Endodermal cell (in vitro differentiated cells): ENCODE data around the gene CBFA2T2. TPM values are rescaled to one million over a fixed set of nuclear protein-coding genes. Genes with fewer than 3 reads are reported as not detected.

Source experiments
- DNase-seq: peaks from one replicate; pipeline ENCODE4 v3.0.0-alpha.2; 2017
- H3K27ac ChIP-seq: 2 replicates; pipeline ENCODE4 v1.5.1; 2013; ENCODE audit warnings: mild to moderate bottlenecking, low read depth, low read length, moderate library complexity
- H3K27me3 ChIP-seq: 2 replicates; pipeline ENCODE4 v1.6.1; 2013; ENCODE audit warnings: mild to moderate bottlenecking, low read length, moderate library complexity; ENCODE audit not compliant: insufficient read depth, control insufficient read depth, poor library complexity, severe bottlenecking
- H3K36me3 ChIP-seq: 2 replicates; pipeline ENCODE4 v1.7.0; 2013; ENCODE audit warnings: mild to moderate bottlenecking, low read length, moderate library complexity; ENCODE audit not compliant: control insufficient read depth, insufficient read depth
- H3K4me1 ChIP-seq: one replicate; pipeline ENCODE4 v1.7.0; 2013; ENCODE audit warnings: low read length; ENCODE audit not compliant: control insufficient read depth, insufficient read depth
- H3K4me3 ChIP-seq: 2 replicates; pipeline ENCODE4 v1.5.1; 2013; ENCODE audit warnings: mild to moderate bottlenecking, low read length, moderate library complexity
- H3K9ac ChIP-seq: 2 replicates; pipeline ENCODE4 v1.6.1; 2013; ENCODE audit warnings: mild to moderate bottlenecking, low read length, moderate library complexity; ENCODE audit not compliant: poor library complexity, severe bottlenecking; ENCODE audit errors: extremely low read depth
- H3K9me3 ChIP-seq: 2 replicates; pipeline ENCODE4 v1.6.1; 2013; ENCODE audit warnings: mild to moderate bottlenecking, low read length, moderate library complexity; ENCODE audit not compliant: control insufficient read depth
- H3K27ac Mint-ChIP-seq: 2 replicates; pipeline ENCODE4 v1.8.0; 2020; ENCODE audit warnings: mixed read lengths
- H3K27me3 Mint-ChIP-seq: 2 replicates; pipeline ENCODE4 v1.8.0; 2021; ENCODE audit warnings: mild to moderate bottlenecking, mixed read lengths; ENCODE audit not compliant: insufficient read depth
- H3K36me3 Mint-ChIP-seq: 2 replicates; pipeline ENCODE4 v1.8.0; 2020; ENCODE audit warnings: low read depth, mixed read lengths
- H3K4me1 Mint-ChIP-seq: 2 replicates; pipeline ENCODE4 v1.8.0; 2020; ENCODE audit warnings: mixed read lengths
- H3K4me3 Mint-ChIP-seq: 2 replicates; pipeline ENCODE4 v1.8.0; 2020; ENCODE audit warnings: mild to moderate bottlenecking, moderate library complexity, mixed read lengths
- H3K9me3 Mint-ChIP-seq: 2 replicates; pipeline ENCODE4 v1.8.0; 2020; ENCODE audit warnings: mild to moderate bottlenecking, mixed read lengths
- WGBS, 2 experiments: methylation state at CpG; one replicate each; pipeline versions ENCODE4 v1.1.5 to v1.1.7; 2013; ENCODE audit warnings: missing lambda C conversion rate in 2 of 2, mixed read lengths in 1 of 2; ENCODE audit not compliant: insufficient coverage in 1 of 2, insufficient read length in 1 of 2; 5-methylcytosine and 5-hydroxymethylcytosine counted together
- total RNA-seq, 2 donors: library from RNA; stranded (reverse); fragmentation: NEBNext Ultra II Directional in 1 of 2; extraction: Animal tissue kit (Norgen Biotek cat#: 25700) in 1 of 2; gene quantifications; 2 replicates in 1 of 2; 3 replicates in 1 of 2; pipeline ENCODE4 v1.2.1, GENCODE V29; 2021
- TF ChIP-seq, protein P1 (sequence below): fragments of 200-600 bp; sonication (generic); conservative IDR thresholded peaks from 2 replicates; pipeline ENCODE4 v1.5.0; 2021; ENCODE audit warnings: antibody characterized with exemption, mild to moderate bottlenecking

CBFA2T2 gene
- total RNA-seq, 2 donors from 2014 or later = 26.8 to 32.7 TPM

GRCh38 chr20:33611106-33611505, 121.2 kb downstream of the CBFA2T2 start:
- Histone ChIP-seq H3K9ac (no peak overlapping the region), H3K27me3 (no peaks in the 10 kb centered on the region), H3K9me3 (no peaks in the 10 kb centered on the region), H3K4me1 (no peaks in the 10 kb centered on the region), H3K4me3 (no peak overlapping the region), H3K27ac (no peak overlapping the region), H3K36me3 (peaks cover 62% of the 10 kb centered on the region)
- no peak for DNase-seq
- no peak overlapping the region for H3K4me3 Mint-ChIP-seq
- WGBS, 2 experiments = 91 to 100% methylated on average over 3 to 5 of the region's 5 CpGs
- H3K27me3 Mint-ChIP-seq = no peaks in the 10 kb centered on the region
- H3K36me3 Mint-ChIP-seq = peaks cover 56% of the 10 kb centered on the region
- H3K4me1 Mint-ChIP-seq = no peaks in the 10 kb centered on the region
- H3K9me3 Mint-ChIP-seq = no peaks in the 10 kb centered on the region
- no peak overlapping the region for H3K27ac Mint-ChIP-seq
- TF ChIP-seq, protein P1, sequence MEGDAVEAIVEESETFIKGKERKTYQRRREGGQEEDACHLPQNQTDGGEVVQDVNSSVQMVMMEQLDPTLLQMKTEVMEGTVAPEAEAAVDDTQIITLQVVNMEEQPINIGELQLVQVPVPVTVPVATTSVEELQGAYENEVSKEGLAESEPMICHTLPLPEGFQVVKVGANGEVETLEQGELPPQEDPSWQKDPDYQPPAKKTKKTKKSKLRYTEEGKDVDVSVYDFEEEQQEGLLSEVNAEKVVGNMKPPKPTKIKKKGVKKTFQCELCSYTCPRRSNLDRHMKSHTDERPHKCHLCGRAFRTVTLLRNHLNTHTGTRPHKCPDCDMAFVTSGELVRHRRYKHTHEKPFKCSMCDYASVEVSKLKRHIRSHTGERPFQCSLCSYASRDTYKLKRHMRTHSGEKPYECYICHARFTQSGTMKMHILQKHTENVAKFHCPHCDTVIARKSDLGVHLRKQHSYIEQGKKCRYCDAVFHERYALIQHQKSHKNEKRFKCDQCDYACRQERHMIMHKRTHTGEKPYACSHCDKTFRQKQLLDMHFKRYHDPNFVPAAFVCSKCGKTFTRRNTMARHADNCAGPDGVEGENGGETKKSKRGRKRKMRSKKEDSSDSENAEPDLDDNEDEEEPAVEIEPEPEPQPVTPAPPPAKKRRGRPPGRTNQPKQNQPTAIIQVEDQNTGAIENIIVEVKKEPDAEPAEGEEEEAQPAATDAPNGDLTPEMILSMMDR = no peak

GRCh38 chr20:33612001-33612400, 122.1 kb downstream of the CBFA2T2 start:
- Mint-ChIP-seq H3K27me3 (no peaks in the 10 kb centered on the region), H3K9me3 (no peaks in the 10 kb centered on the region), H3K4me1 (no peaks in the 10 kb centered on the region), H3K36me3 (peaks cover 57% of the 10 kb centered on the region), H3K4me3 (no peak overlapping the region), H3K27ac (no peak overlapping the region)
- DNase-seq = no peak
- WGBS, 2 experiments = 67 to 71% methylated on average over 2 to 3 of the region's 4 CpGs
- no peak overlapping the region for H3K27ac ChIP-seq
- no peak overlapping the region for H3K9ac ChIP-seq
- no peak overlapping the region for H3K4me3 ChIP-seq
- peaks cover 64% of the 10 kb centered on the region for H3K36me3 ChIP-seq
- no peaks in the 10 kb centered on the region for H3K27me3 ChIP-seq
- no peaks in the 10 kb centered on the region for H3K9me3 ChIP-seq
- no peaks in the 10 kb centered on the region for H3K4me1 ChIP-seq
- TF ChIP-seq, protein P1 = no peak

DNA sequence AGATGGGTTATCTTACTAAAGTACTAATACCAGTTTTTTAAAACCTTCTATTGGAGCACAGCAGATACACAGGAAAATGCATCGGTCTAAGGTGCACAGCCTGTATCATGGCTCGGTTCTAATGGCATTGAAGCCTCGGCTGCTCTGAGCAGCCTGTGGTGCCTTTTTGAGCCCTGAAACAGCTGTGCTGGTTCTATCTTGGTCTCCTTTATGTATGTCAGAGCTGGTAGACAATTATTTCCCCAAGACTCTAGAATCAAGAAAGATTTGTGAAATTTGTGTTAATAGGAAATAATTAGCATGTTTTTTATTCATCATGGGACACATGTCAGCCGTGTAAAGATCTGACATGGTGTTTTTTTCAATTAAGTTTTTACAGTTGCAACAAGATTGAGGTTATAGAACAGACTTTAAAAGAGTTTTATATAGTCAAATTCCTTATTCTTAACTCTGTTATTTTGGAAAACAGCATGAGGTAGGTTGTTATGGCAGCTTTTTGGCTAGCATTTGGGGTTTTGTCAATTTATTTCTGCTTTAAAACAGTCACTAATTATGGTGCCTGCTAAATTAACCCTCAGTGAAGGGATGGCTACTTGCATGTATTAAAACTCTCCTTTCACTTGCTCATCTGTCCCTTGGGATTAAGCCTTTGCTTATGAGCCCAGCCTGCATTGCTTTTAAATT, 132.0 kb downstream of the CBFA2T2 start:
- no peak for DNase-seq

More for the DNA sequence above, 132.0 kb downstream of the CBFA2T2 start:
- no peak overlapping the region for H3K4me3 ChIP-seq
- no peak overlapping the region for H3K4me3 Mint-ChIP-seq
- no peaks in the 10 kb centered on the region for H3K9me3 ChIP-seq
- H3K9me3 Mint-ChIP-seq = no peaks in the 10 kb centered on the region
- H3K36me3 ChIP-seq = peaks cover 56% of the 10 kb centered on the region
- TF ChIP-seq, protein P1 = no peak
- H3K4me1 Mint-ChIP-seq = no peaks in the 10 kb centered on the region
- H3K27me3 Mint-ChIP-seq = no peaks in the 10 kb centered on the region
- peaks cover 60% of the 10 kb centered on the region for H3K36me3 Mint-ChIP-seq
- WGBS, 2 experiments = 94 to 100% methylated on average over 3 to 4 of the region's 4 CpGs
- no peak overlapping the region for H3K9ac ChIP-seq
- H3K27me3 ChIP-seq = no peaks in the 10 kb centered on the region
- H3K27ac Mint-ChIP-seq = no peak overlapping the region
- no peaks in the 10 kb centered on the region for H3K4me1 ChIP-seq
- no peak overlapping the region for H3K27ac ChIP-seq
